ENCODE data around the gene RNF13. TPM values are rescaled to one million over a fixed set of nuclear protein-coding genes. Genes with fewer than 3 reads are reported as not detected.

RNF13 gene
- total RNA-seq, 2 donors from 2014 or later = 48.8 to 56.0 TPM

DNA sequence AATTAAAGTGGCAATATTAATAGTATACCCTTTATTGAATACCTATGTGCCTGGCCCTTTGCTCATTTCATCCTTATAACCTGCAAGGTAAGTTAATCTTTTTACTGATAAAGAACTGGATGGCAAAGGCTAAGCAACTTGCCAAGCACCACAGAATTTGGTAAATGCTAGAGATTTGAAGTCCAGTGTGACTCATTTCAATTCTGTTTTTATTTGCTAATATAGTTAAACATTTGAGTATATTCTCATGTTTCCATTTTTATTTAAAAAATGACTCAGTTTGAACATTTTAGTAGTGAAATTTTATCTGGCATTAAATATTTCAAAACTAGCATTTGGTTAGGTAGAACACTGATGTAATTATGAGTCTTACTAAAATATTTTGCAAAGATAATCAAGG lies 146.4 kb downstream of the RNF13 start:
- H3K27ac ChIP-seq = no peak overlapping the region
- no peaks in the 10 kb centered on the region for H3K27me3 ChIP-seq
- no peak overlapping the region for H3K4me3 ChIP-seq
- no peaks in the 10 kb centered on the region for H3K9me3 ChIP-seq
- no peaks in the 10 kb centered on the region for H3K36me3 ChIP-seq
- TF ChIP-seq, protein P1, sequence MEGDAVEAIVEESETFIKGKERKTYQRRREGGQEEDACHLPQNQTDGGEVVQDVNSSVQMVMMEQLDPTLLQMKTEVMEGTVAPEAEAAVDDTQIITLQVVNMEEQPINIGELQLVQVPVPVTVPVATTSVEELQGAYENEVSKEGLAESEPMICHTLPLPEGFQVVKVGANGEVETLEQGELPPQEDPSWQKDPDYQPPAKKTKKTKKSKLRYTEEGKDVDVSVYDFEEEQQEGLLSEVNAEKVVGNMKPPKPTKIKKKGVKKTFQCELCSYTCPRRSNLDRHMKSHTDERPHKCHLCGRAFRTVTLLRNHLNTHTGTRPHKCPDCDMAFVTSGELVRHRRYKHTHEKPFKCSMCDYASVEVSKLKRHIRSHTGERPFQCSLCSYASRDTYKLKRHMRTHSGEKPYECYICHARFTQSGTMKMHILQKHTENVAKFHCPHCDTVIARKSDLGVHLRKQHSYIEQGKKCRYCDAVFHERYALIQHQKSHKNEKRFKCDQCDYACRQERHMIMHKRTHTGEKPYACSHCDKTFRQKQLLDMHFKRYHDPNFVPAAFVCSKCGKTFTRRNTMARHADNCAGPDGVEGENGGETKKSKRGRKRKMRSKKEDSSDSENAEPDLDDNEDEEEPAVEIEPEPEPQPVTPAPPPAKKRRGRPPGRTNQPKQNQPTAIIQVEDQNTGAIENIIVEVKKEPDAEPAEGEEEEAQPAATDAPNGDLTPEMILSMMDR (IDR thresholded peaks at IDR 0.05) = no peak
- no peak for DNase-seq (ENCODE audit: low spot score)
- peaks cover 0 to 24% of the 10 kb centered on the region in 2 donors for H3K4me1 ChIP-seq

DNA sequence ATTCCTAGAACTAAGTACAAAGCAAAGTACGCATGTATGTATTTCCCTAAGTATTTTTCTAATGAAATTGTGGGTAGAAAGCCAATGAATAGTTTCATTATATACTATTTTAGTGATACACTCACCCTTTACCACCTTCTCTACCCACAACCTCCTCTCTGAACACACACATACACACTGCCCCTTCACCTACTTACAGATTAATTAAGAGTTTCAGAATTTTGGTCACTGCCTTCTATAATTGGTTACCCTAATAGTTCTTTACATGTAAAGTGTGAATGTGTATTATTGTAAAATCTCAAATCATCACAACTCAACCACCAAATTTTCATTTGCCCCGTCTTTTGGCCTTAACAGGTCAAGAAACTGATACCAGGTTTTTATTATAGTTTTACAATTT lies 150.5 kb downstream of the RNF13 start:
- no peaks in the 10 kb centered on the region for H3K36me3 ChIP-seq
- H3K9me3 ChIP-seq = no peaks in the 10 kb centered on the region
- no peak overlapping the region for H3K27ac ChIP-seq
- H3K4me1 ChIP-seq = peaks cover 0 to 23% of the 10 kb centered on the region in 2 donors
- H3K27me3 ChIP-seq = no peaks in the 10 kb centered on the region
- TF ChIP-seq, protein P1 (IDR thresholded peaks at IDR 0.05) = no peak
- no peak overlapping the region for H3K4me3 ChIP-seq
- no peak for DNase-seq (ENCODE audit: low spot score)

DNA sequence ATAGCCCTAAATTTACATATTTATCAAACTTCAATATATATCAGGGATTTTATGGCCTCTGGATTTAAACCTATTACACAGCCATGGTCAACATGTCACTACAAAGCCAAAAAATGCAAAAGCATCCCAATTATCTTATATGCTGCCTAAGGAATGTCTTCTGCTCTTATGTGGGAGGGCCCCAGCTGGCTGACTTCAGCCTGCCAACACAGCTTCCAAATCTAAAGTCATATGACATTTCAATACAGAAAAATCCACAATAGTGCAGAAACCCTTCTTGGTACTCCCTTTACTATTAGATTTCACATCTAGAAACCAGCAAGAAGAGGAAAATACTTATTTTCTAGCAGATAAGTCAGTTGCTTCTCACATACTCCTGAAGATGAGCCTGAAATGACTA lies 151.3 kb downstream of the RNF13 start:
- no peak overlapping the region for H3K4me3 ChIP-seq
- H3K9me3 ChIP-seq = no peaks in the 10 kb centered on the region
- TF ChIP-seq, protein P1 (IDR thresholded peaks at IDR 0.05) = no peak
- H3K27ac ChIP-seq = no peak overlapping the region
- peaks cover 0 to 32% of the 10 kb centered on the region in 2 donors for H3K4me1 ChIP-seq
- no peak for DNase-seq (ENCODE audit: low spot score)
- H3K36me3 ChIP-seq = no peaks in the 10 kb centered on the region
- no peaks in the 10 kb centered on the region for H3K27me3 ChIP-seq

DNA sequence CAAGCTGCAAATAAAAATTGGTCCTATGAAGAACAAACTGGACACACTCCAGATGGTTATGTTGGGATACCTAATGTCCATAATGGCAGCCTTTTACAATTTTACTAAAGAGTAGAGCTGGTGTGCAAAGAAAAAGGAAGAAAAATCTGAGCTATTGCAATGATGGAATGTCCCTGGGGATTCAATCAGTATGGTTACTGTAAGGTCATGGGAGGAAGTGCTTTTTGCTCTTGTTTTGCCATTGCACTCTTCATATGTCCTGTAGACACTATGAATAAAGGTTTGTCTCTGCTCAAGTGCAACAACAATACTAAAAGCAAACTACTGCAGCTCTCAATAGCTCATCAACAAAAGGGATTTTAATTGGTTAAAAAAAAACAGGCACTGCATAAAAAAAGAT lies 152.3 kb downstream of the RNF13 start:
- no peak overlapping the region for H3K27ac ChIP-seq
- TF ChIP-seq, protein P1 (IDR thresholded peaks at IDR 0.05) = no peak
- peaks cover 0 to 36% of the 10 kb centered on the region in 2 donors for H3K4me1 ChIP-seq
- H3K4me3 ChIP-seq = no peak overlapping the region
- H3K9me3 ChIP-seq = no peaks in the 10 kb centered on the region
- no peaks in the 10 kb centered on the region for H3K36me3 ChIP-seq
- no peak for DNase-seq (ENCODE audit: low spot score)
- H3K27me3 ChIP-seq = no peaks in the 10 kb centered on the region

DNA sequence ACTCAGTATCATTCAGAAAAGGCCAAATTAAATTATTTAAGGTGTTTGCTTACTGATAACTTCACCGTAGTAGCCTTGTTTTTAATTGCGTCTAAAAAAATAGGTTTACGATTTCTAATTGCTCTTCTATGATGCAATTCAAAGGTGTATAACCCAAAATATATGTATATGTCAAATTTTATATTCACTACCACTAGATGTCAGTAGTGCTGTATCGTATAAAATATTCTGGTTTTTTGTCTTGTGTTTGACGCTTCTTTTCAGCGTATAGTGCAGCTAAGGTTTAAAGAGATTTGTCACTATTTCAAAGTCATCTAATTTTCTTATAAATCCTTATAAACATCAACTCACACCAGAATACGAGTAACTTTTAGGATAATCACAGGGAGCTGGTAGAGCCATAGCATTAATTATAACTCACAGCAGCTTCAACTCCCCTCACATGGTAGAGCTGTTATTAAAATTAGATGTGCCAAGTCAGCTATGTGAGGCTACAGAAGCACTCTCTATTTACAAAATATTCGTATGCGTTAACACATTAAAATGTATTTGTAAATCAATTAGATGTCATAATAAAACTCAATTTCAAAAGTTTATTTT lies 154.2 kb downstream of the RNF13 start:
- H3K36me3 ChIP-seq = no peaks in the 10 kb centered on the region
- H3K27me3 ChIP-seq = no peaks in the 10 kb centered on the region
- no peak for DNase-seq (ENCODE audit: low spot score)
- TF ChIP-seq, protein P1 (IDR thresholded peaks at IDR 0.05) = peak; percentile 39 to 78
- peaks cover 0 to 43% of the 10 kb centered on the region in 2 donors for H3K4me1 ChIP-seq
- no peaks in the 10 kb centered on the region for H3K9me3 ChIP-seq
- peak overlapping the region; percentile 34 to 93 for H3K27ac ChIP-seq
- no peak overlapping the region for H3K4me3 ChIP-seq

DNA sequence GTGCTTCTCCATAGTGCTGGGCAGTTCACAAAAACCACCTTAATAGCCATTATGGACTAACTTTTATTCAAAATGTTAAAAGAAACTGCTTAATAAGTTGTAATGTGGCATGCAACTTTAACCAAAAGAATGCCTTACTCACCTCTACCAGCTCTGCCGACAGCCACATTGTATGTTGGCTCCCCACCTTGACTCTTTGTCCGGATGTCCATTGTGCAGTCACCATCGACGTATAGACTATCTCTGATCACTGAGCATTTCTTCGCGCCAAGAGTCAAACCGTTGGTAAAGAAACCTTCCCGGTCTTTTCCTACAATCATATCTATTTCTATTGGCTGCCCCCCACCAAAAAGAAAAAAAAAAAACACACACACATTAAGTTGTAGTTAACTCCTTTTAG lies 155.2 kb downstream of the RNF13 start:
- peak overlapping the region in 1 of 2 donors; percentile 84 for H3K4me3 ChIP-seq
- peak overlapping the region; percentile 91 to 93 for H3K27ac ChIP-seq
- no peaks in the 10 kb centered on the region for H3K36me3 ChIP-seq
- no peaks in the 10 kb centered on the region for H3K9me3 ChIP-seq
- no peak for DNase-seq (ENCODE audit: low spot score)
- no peaks in the 10 kb centered on the region for H3K27me3 ChIP-seq
- peaks cover 0 to 43% of the 10 kb centered on the region in 2 donors for H3K4me1 ChIP-seq
- TF ChIP-seq, protein P1 (IDR thresholded peaks at IDR 0.05) = no peak

Data from right atrium auricular region (tissue), 2 donors.